GM21526 (cell line): ENCODE data around the gene PTPN14.

ENCODE experiments used
- ATAC-seq: cut with Tn5 transposase; IDR thresholded peaks from one replicate; pipeline ENCODE4 v1.9.1; 2021; ENCODE audit warnings: moderate library complexity; ENCODE audit not compliant: unreplicated experiment, low FRiP score

The PTPN14 gene

DNA sequence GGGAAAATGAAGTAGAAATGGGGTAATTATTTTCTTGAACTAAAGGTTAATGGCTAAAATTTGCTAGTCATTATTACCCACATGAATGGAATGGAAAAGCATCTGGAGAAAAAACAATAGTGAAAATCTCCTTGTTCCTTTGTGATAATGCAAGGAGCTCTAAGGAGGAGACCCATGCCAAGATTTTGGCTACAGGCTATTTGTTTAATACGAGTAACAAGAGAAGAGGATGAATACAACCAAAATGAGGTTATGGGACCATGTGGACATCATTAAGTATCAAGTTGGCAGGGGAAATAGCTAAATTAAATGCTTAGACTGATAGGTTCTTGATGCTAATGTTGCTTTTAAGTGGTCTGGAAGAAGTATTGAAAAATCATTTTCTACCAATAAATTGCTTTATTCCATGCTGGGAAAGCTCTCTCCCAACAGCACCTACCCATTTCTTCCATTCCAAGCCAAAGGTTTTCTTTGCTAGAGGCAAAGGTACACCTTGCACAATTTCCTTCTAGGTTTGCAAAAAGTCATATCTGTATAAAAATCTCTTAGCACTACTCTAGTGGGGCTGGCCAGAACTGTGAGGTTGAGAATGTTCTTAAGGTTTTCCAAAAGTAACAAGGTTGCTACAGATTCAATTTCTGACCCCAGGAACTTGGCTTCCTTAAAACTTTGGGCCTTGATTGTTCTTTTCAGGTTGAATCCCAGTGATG is 170.3 kb downstream of the PTPN14 start:
- ATAC-seq: no peak

DNA sequence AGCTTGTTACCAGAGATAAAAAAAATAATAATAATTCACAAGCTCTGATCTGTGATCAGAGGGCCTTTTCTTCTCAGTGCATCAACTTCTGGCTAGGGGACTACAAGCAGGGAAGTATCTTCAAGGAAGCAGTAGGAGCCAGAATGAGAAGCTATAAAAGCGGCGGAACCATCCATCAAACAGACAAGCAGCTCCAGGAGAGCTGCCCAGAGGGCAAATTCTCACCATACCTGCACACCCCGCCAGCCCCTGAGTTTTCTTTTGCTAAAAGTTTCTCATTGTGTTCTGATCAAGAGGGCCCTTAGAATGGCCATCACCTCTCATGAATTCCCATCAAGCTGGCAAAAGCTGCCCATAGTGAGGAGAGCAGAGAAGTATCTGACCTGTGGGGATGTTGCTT is 171.0 kb downstream of the PTPN14 start:
- ATAC-seq: no peak

DNA sequence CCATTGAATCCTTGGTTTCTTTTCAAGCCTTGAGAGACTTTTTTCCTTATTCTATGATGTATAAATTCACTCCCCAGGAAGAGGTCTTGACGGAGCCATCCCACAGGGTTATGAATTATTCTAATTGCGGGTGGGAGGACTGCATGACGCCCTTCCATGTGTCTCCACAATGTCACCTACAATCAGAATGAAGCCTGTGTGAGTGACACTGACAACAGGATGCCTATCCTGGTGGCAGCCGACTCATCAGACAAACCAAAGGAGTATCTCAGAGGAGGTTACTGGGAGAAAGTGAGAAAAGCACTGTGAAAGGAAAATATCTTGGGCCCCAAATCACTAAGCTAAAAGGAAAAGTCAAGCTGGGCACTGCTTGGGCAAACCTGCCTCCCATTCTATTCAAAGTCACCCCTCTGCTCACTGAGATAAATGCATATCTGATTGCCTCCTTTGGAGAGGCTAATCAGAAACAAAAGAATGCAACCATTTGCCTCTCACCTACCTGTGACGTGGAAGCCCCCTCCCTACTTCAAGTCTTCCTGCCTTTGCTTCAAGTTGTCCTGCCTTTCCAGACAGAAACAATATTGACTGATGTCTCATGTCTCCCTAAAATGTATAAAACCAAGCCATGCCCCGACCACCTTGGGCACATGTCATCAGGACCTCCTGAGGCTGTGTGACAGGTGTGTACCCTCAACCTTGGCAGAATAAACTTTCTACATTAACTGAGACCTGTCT is 172.0 kb downstream of the PTPN14 start:
- no peak for ATAC-seq

DNA sequence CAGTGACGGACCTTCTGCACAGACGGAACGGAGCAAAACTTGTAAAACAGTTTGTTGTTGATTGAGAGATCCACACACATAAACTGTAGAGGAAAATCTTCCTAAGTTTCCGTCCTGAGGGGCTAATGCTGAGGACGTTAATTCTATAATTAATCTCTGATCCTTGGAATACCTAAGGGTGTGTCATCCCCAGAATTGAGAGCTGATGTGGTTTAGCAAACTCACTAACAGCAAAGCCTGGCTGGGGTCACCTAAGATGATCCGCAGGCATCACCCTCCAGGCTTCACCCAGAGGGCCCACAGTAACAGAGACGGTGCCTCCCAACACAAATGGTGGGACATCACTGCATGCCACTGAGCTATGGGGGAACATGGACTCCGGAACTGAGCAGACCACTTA is 172.9 kb downstream of the PTPN14 start:
- no peak for ATAC-seq

DNA sequence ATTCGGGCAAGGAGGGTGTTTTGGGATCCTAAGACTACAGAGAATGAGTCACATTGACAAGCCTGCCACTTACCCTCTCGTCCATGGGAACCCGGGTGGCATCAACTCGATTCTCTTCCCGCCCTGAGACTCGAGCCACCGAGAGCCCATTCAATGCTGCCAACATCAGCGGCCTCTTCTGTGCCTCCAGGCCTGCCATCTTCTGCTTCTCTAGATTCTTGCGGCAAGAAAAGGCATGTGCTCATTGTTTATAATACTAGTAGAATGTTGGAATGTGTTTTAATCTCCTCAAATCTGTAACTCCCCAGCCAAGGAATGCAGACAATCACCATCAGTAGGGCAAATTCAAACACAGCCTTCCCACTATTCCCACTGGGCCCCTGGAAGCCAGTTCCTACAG is 173.5 kb downstream of the PTPN14 start:
- no peak for ATAC-seq

DNA sequence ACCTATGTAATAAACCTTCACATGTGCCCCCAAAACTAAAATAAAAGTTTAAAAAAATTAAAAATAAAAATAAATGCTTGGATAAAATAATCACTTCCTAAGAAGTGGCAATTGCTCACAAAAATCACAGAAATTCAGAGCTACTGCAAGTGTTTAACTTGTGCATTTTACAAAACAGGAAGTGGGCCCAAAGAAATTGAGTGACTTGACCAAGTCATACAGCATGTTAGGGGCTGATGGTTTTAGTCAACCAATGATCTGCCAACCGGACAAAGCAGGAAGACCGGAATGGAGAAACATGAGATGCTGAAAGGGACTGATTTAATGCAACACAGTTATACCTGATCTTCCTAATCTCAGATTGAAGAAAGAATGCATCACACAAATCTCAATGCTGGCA is 173.9 kb downstream of the PTPN14 start:
- ATAC-seq: no peak

DNA sequence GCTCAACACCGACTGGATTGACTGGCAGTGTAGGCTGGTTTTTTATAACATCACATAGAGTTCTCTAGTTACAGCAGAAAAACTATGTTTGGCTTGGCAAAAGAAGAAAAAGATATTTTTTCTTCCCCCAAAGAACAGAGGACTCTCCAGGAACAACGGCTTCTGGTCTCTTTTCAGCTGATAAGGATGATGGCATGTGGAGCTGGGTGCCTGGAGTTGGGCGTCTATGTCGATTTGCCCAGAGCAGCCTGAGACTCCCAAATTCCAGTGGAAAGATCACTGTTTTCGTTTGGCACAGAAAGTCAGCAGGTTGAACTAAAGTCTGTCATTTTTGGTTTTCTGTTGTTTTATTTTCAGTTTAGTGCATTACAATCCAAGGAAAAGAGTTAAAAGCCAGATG is 179.3 kb downstream of the PTPN14 start:
- no peak for ATAC-seq

DNA sequence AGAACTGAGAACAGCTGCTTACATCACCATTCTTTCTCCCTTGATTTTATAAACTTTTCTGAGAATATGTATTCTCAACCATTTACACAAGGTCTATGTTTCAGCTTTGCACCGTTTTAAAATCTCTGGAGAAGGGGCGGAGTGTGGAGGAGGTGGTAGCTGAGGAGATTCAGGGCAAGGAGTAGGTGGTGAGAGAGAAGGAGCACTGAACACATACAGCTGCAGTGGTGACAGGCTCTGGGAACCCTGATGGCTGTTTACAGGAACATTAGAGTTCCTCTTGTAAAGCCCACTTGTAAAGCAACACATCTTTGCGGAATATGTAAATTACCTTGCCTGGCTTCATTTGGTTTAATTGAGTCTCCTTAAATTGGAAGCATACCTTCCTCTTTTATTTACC is 180.8 kb downstream of the PTPN14 start:
- ATAC-seq: no peak

DNA sequence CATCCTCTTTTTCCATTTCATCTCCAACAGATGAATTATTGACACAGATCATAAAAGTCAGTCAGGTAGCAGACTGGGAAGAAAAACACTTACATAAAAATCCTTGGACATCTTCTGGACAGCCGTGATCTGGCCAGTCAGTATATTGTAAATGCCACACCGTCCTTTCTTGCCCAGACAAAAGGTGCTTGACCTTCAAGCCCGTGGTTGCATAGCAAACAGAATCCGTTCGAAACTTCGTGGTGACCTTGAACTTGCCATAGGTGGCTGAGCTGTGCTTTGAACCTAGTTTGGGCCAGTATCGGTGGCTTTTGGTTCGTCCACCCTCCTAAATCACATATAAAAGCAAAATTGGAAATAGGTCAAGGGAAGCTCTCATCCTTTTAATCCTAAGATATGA is 182.0 kb downstream of the PTPN14 start:
- ATAC-seq: no peak

DNA sequence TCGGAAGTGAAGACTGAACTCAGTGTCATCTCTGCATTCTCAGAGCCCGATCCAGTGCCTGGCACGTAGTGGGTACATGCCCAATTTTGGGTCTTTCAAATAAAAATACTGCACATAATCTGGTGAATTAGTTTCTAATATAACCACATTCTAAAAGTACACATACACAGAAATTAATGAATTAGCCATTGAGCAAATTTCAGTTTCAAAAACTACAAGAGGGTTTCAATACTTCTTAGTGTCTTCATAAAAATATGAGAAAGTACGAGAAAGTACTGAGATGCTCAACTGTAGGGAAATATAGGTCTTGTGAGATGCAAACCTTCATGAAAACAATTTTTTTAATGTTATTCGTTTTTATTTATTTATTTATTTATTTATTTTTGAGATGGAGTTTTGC is 183.6 kb downstream of the PTPN14 start:
- no peak for ATAC-seq

DNA sequence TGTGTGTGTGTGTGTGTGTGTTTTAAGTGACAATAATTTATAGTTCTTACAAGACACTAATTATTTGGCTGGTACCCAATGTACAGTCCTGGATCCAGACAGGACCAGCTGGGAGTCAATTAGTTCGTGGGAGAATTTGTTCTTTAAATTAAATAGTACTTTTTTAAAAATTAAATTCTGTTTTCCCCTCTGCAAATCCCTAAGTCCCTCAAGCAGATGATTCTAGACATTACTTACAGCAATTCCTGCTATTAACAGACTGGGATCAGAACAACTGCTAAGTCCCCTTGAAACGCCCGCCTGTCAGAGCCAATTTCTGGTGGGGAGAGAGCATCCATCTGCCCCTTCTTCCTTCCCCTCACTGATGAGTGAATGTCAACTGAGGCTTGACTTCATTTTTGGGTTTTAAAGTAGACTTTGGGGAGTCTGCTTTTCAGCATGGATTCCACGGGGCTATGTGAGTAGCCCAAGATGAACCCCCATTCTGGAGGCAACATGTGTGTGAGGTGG is 186.6 kb downstream of the PTPN14 start:
- ATAC-seq: no peak

DNA sequence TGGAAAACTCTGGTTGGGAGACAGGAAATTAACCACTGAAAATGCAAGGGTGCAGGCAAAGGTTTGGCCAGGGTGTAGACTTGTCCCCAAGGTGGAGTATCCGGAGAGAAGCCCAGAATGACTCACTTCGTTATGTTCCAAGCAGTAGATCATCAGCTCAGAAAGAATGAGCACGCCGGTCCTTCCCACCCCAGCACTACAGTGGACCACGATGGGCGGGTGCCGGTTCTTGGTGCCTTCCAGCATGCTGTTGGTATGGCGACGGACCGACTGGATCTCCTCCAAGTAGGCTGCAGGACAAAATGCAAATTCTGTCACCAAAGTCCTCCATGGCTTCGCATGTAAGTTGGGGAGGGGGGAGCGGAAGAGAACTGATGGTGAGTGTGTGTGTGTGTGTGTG is 187.0 kb downstream of the PTPN14 start:
- ATAC-seq: no peak

DNA sequence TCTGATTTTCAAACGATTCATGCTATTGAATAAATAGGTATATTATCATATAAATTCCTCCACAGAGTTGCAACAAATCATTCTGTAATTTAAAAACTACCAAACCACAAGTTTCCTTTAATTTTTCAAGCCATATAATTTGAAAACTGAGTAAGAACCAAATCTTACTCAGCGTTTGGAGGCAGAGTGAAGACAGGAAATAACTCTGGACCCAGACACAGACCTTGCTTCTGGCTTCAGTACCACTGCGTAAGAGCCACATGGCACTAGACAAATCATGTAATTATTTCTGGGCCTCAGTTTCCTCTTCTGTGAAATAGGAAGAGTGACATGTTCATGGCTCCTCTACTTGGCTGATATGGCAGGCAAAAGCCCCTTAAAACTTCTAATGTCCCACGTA is 188.0 kb downstream of the PTPN14 start:
- no peak for ATAC-seq

DNA sequence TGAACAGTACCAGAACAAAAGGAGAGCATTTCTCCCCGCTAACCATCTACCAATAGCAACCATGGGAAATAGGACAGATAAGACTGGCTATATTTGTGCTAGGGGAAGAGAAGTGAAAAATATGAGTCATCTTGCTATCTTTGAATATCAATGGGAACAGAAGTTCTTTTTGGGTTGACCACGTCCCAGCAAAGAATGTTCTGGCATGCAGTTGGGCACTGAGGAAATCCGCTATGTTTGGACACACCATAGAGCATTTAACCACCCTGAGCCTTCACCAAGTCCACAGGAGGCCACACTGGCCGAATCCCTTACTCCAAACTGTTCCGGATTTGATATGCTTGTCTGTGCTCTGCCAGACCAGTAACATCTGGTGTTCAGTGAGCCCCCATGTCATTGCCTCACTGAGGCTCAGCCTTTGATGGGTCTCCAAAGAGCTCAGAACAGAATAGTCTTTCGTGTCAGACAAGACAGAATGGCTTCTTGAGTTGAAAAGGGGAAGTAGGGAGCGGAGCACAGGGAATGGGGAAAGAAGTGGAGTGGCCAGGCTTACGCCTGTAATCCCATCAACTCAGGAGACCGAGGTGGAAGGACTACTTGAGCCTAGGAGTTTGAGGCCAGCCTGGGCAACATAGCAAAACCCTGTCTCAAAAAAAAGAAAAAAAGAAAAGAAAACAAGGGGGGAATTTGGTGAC is 189.1 kb downstream of the PTPN14 start:
- ATAC-seq: no peak

DNA sequence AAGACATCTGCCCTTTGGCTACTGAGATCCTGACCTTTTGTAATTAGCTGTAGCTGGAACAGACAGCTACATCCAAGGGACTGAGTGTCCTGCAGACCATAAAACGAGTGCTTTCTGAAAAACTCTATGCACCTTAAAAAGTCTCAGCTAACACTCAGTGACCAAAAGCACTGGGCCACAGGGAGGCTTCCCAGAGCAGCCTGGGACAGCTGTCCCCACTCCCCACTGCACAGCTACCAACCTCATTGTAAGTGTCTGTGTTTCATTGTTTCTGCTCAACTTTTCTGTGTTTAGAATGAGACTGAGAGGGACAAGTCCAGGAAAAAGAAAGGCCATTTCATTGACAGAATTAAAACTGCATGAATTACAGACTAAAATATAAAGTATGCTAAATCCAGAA is 189.8 kb downstream of the PTPN14 start:
- no peak for ATAC-seq

DNA sequence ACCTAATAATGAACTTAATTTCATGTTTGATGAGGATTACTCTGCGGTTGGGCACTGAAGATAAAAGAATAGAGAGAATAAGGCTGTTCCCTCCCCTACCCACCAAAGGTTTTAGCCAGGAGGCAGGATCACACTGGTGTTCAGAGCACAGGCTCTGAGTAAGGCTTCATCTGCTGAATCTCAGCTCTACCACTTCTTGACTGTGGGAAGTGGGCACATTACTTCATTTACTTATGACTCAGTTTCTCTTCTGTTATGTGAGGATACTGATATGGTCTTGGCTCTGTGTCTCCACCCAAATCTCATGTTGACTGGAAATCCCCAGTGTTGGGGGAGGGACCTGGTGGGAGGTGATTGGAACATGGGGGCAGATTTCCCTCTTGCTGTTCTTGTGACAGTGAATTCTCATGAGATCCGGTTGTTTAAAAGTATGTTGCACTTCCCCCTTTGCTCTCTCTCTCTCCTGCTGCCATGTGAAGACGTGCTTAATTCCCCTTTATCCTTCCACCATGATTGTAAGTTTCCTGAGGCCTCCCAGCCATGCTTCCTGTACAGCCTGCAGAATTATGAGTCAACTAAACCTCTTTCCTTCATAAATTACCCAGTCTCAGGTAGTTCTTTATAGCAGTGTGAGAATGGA is 190.8 kb downstream of the PTPN14 start:
- no peak for ATAC-seq

DNA sequence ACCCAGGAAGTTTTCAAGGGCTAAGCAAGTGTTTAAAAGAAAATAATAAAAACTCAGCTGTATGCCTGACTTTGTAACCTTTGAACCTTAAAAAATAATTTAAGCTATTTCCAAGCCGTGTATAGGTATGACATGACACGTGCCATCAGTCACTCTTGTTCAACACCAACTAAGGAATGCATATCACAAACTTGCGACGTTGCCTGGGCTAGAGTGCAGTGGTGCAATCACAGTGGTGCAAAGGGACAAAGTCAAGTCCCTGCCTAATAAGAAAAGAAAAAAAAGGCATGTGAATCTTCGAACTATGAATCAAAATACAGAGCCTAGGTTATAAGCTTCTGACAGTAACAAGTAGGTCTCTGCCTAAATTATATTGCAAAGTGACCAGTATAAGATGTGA is 191.3 kb downstream of the PTPN14 start:
- no peak for ATAC-seq

DNA sequence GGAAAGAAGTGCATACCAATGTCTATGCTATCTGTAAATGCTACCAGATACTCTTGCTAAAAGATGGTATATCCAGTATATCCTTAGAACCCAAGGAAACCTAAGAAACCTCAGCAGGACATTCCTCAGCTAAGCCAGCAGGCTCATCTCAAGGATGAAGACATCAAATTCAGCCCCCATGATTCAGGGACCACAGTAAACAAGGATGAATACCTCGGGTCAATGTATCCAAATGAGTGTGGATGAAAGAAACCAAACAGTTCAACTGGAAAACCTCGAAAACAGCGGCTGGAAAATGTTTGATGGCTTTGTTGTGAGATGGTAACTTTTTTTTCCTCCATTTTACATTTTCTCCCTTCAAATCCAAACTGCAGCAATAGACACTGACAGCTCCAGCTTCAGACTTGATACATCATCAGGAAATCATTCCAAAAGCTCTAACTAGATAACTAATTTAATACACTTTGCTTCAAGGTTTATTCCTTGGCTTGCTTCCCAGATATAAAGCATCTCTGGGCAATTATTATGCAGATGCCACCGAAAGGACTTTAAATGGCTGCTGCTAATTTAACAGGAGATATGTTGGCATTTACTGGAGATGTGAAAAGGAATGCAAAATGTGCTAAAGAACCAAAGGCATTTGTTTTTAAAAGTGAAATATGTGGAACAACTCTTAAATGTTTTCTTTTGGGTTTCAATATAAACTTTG is 196.8 kb downstream of the PTPN14 start:
- no peak for ATAC-seq

DNA sequence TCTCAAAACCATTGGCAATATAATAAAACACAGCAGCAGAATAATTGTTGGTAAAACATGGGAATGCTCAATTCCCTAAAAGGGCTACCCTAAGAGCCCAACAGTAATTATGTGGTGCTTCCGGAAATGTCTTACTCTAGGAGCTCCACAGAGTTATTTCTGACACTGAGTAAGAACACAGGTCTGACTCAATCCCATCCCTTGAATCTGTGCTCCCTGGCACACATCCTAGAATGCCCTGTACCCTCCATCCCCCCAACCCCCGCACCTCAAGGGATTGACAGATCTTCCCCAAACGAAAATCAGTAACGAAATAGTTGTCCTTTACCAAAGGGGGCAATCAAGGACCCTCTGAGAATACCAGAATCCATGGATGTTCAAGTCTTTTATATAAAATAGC is 198.6 kb downstream of the PTPN14 start:
- ATAC-seq: no peak

DNA sequence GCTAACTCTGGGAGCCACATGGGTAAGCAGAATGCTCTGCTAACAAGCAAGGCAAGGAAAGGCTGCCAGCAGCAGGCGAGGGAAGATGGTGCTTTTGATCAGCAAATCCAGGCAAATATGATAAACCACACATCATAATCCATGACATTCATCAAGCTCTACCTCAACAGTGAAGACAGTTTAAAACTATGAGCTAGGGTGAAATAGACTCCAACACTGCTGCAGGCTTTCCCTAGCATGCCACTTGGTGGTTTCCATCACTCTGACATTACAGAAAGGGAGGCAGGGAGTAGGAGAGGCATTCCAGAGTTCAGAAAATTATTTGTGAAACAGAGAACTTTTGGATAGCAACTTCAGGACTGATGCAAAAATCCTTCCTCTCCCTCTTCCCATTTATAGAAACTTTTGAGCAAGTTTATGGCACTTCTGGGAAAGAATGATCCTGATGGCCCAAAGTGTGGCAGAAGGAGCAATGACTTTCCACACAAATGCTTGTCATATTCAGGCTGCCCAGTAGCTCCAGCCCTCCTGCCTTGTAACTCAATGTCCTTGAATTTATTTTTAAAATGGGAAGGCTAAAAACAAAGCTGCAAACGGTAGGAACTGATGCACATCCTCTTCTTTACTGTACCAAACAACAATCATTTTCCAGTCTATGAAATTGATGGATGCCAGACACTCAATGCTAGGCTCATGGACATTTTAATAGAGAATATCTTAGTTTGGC is 199.7 kb downstream of the PTPN14 start:
- ATAC-seq: no peak
